Natural killer cell (primary cell): ENCODE measurements around the gene FSTL4. TPM values are rescaled to one million over a fixed set of nuclear protein-coding genes. Genes with fewer than 3 reads are reported as not detected.

Source experiments
- ATAC-seq, 3 donors: fragments of 150-1000 bp in 2 of 3; fragments of 200-7000 bp in 1 of 3; cut with Tn5 transposase; 1 replicate in 1 of 3; 2 replicates in 2 of 3; pipeline ENCODE4 v1.10.0; 2021; ENCODE audit warnings: mild to moderate bottlenecking in 2 of 3, moderate library complexity in 2 of 3
- DNase-seq, 2 donors: peaks; one replicate each; pipeline versions ENCODE4 v3.0.0 to v3.0.0-alpha.2; 2013 to 2021; ENCODE audit warnings: mixed read lengths in 1 of 2
- H3K27ac ChIP-seq: one replicate; pipeline ENCODE4 v1.5.1; 2013; ENCODE audit warnings: mild to moderate bottlenecking, low read length
- H3K27me3 ChIP-seq: one replicate; pipeline ENCODE4 v1.6.1; 2013; ENCODE audit warnings: low read length; ENCODE audit not compliant: control insufficient read depth, insufficient read depth
- H3K36me3 ChIP-seq: one replicate; pipeline ENCODE4 v1.6.1; 2013; ENCODE audit warnings: low read length; ENCODE audit not compliant: control insufficient read depth, insufficient read depth
- H3K4me1 ChIP-seq: one replicate; pipeline ENCODE4 v1.6.1; 2013; ENCODE audit warnings: low read length; ENCODE audit not compliant: control insufficient read depth, insufficient read depth
- H3K4me3 ChIP-seq: one replicate; pipeline ENCODE4 v1.5.1; 2013; ENCODE audit warnings: low read length
- H3K9me3 ChIP-seq: one replicate; pipeline ENCODE4 v1.6.1; 2013; ENCODE audit warnings: low read length; ENCODE audit not compliant: control insufficient read depth, insufficient read depth
- H3K27ac Mint-ChIP-seq, 2 donors: one replicate each; pipeline ENCODE4 v1.8.0; 2022; ENCODE audit warnings: mild to moderate bottlenecking in 2 of 2, mixed read lengths in 2 of 2, moderate library complexity in 1 of 2
- H3K27me3 Mint-ChIP-seq, 2 donors: one replicate each; pipeline ENCODE4 v1.8.0; 2022; ENCODE audit warnings: low read depth in 2 of 2, mixed read lengths in 2 of 2
- H3K36me3 Mint-ChIP-seq: one replicate; pipeline ENCODE4 v1.8.0; 2022; ENCODE audit warnings: mixed read lengths
- H3K4me1 Mint-ChIP-seq, 2 donors: one replicate each; pipeline ENCODE4 v1.8.0; 2022; ENCODE audit warnings: mixed read lengths in 2 of 2
- H3K4me3 Mint-ChIP-seq: one replicate; pipeline ENCODE4 v1.8.0; 2022; ENCODE audit warnings: mild to moderate bottlenecking, moderate library complexity, mixed read lengths
- H3K9me3 Mint-ChIP-seq, 2 donors: one replicate each; pipeline ENCODE4 v1.8.0; 2022; ENCODE audit warnings: mixed read lengths in 2 of 2
- whole genome bisulfite sequencing: methylation state at CpG from one replicate; pipeline ENCODE4 v1.1.7; 2013; ENCODE audit warnings: missing lambda C conversion rate; ENCODE audit not compliant: insufficient coverage; 5-methylcytosine and 5-hydroxymethylcytosine counted together
- intact Hi-C: fragments of 100-400 bp; cut with micrococcal nuclease; formaldehyde crosslinking; loops from one replicate; pipeline ENCODE4 v1.14.2; 2022
- total RNA-seq, 4 donors: library from RNA; stranded (reverse); fragments of 120-200 nt in 1 of 4; gene quantifications; one replicate each; pipeline versions ENCODE4 v1.2.3 to v1.2.4, GENCODE V29; 2013 to 2022
- TF ChIP-seq, protein P1 (sequence below): fragments of 200-600 bp; IDR thresholded peaks from one replicate; pipeline ENCODE4 v1.8.0; 2022; ENCODE audit warnings: antibody characterized with exemption

Gene FSTL4
- total RNA-seq, 3 donors from 2014 or later (not counting 1 experiment from before 2014, with no cell fraction given), result 0.11 to 0.75 (median 0.55) TPM

- Mint-ChIP-seq H3K4me3 (no peak overlapping the region), H3K9me3 (no peaks in the 10 kb centered on the region), H3K4me1 (no peaks in the 10 kb centered on the region), H3K27me3 (peaks cover 0 to 5% of the 10 kb centered on the region in 2 donors), H3K27ac (no peak overlapping the region), H3K36me3 (no peaks in the 10 kb centered on the region)
- intact Hi-C loops, result no loop called here
- Histone ChIP-seq H3K4me1 (no peaks in the 10 kb centered on the region), H3K27me3 (no peaks in the 10 kb centered on the region), H3K36me3 (no peaks in the 10 kb centered on the region), H3K9me3 (no peaks in the 10 kb centered on the region), H3K27ac (no peak overlapping the region), H3K4me3 (no peak overlapping the region)
- ATAC-seq, result no peak
- TF ChIP-seq, protein P1, sequence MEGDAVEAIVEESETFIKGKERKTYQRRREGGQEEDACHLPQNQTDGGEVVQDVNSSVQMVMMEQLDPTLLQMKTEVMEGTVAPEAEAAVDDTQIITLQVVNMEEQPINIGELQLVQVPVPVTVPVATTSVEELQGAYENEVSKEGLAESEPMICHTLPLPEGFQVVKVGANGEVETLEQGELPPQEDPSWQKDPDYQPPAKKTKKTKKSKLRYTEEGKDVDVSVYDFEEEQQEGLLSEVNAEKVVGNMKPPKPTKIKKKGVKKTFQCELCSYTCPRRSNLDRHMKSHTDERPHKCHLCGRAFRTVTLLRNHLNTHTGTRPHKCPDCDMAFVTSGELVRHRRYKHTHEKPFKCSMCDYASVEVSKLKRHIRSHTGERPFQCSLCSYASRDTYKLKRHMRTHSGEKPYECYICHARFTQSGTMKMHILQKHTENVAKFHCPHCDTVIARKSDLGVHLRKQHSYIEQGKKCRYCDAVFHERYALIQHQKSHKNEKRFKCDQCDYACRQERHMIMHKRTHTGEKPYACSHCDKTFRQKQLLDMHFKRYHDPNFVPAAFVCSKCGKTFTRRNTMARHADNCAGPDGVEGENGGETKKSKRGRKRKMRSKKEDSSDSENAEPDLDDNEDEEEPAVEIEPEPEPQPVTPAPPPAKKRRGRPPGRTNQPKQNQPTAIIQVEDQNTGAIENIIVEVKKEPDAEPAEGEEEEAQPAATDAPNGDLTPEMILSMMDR, result no peak
- WGBS, result 88% methylated on average over 8 of the region's 8 CpGs
- DNase-seq, result no peak
Measured at GRCh38 chr5:133229931-133230664, 382.2 kb downstream of the FSTL4 start.

DNA sequence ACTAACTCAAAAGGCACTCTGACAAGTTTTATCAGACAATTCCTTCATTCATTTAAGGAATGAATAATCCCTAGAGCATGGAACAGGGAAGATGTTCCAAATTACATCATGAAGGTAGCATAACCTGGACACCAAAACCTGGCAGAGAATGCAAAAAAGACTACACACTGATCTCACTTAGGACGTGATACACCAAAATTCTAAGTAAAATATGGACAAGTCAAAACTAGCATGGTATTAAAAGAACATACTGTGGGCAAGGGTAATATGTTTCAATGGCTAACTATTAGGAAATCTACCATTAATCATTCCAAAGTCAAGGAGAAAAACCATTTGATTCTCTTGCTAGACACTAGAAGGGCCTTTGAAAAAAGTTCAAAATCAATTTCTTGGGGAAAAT lies 384.0 kb downstream of the FSTL4 start:
- Histone ChIP-seq H3K36me3 (no peaks in the 10 kb centered on the region), H3K4me1 (no peaks in the 10 kb centered on the region), H3K27ac (no peak overlapping the region), H3K9me3 (no peaks in the 10 kb centered on the region), H3K27me3 (no peaks in the 10 kb centered on the region), H3K4me3 (no peak overlapping the region)
- Mint-ChIP-seq H3K36me3 (no peaks in the 10 kb centered on the region), H3K4me3 (no peak overlapping the region), H3K4me1 (no peaks in the 10 kb centered on the region), H3K27me3 (peaks cover 2 to 5% of the 10 kb centered on the region in 2 donors), H3K9me3 (no peaks in the 10 kb centered on the region), H3K27ac (no peak overlapping the region)
- DNase-seq (no peak), ATAC-seq (no peak)
- TF ChIP-seq, protein P1, result no peak
- intact Hi-C loops, result no loop called here
- WGBS, result no CpG with 5 or more reads among the region's 1 CpG

- intact Hi-C loops, result no loop called here
- Mint-ChIP-seq H3K36me3 (no peaks in the 10 kb centered on the region), H3K27ac (no peak overlapping the region), H3K9me3 (no peaks in the 10 kb centered on the region), H3K4me1 (no peaks in the 10 kb centered on the region), H3K4me3 (no peak overlapping the region), H3K27me3 (peaks cover 5 to 6% of the 10 kb centered on the region in 2 donors)
- ATAC-seq (no peak), DNase-seq (no peak)
- H3K4me3 ChIP-seq, result no peak overlapping the region
- no peaks in the 10 kb centered on the region for H3K4me1 ChIP-seq
- no peaks in the 10 kb centered on the region for H3K36me3 ChIP-seq
- no peak overlapping the region for H3K27ac ChIP-seq
- H3K9me3 ChIP-seq, result no peaks in the 10 kb centered on the region
- H3K27me3 ChIP-seq, result no peaks in the 10 kb centered on the region
- TF ChIP-seq, protein P1, result no peak
- WGBS, result 76% methylated on average over 4 of the region's 6 CpGs
Measured at GRCh38 chr5:133227897-133228296, 384.4 kb downstream of the FSTL4 start.

DNA sequence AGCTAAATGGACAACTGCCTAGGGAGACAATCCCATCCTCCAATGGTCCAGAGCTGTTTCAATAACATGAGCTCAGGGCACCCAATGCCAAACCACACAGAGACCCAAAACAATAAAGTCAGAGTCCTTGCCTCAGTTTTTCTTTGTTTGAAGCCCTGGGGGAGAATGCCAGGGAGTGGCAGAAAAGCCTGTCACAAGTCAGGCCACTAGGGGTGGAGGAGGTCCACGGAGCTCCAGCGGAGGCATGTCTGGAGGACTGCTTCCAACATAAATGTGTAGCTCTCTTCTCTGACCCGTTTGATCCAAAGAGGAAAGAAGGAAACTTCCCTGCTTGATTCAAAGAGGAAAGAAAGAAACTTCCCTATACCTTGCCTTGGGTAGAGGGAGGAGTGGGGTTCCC lies 385.3 kb downstream of the FSTL4 start:
- no peaks in the 10 kb centered on the region for H3K9me3 ChIP-seq
- Mint-ChIP-seq H3K27me3 (peaks cover 5 to 7% of the 10 kb centered on the region in 2 donors), H3K36me3 (no peaks in the 10 kb centered on the region), H3K27ac (no peak overlapping the region), H3K4me3 (no peak overlapping the region), H3K9me3 (no peaks in the 10 kb centered on the region), H3K4me1 (no peaks in the 10 kb centered on the region)
- intact Hi-C loops, result no loop called here
- no peaks in the 10 kb centered on the region for H3K36me3 ChIP-seq
- no peak for ATAC-seq
- TF ChIP-seq, protein P1, result no peak
- 95% methylated on average over 2 of the region's 3 CpGs for WGBS
- H3K27ac ChIP-seq, result no peak overlapping the region
- H3K27me3 ChIP-seq, result no peaks in the 10 kb centered on the region
- no peaks in the 10 kb centered on the region for H3K4me1 ChIP-seq
- no peak for DNase-seq
- H3K4me3 ChIP-seq, result no peak overlapping the region
